ENCODE measurements around the gene PGS1.

PGS1 gene

DNA sequence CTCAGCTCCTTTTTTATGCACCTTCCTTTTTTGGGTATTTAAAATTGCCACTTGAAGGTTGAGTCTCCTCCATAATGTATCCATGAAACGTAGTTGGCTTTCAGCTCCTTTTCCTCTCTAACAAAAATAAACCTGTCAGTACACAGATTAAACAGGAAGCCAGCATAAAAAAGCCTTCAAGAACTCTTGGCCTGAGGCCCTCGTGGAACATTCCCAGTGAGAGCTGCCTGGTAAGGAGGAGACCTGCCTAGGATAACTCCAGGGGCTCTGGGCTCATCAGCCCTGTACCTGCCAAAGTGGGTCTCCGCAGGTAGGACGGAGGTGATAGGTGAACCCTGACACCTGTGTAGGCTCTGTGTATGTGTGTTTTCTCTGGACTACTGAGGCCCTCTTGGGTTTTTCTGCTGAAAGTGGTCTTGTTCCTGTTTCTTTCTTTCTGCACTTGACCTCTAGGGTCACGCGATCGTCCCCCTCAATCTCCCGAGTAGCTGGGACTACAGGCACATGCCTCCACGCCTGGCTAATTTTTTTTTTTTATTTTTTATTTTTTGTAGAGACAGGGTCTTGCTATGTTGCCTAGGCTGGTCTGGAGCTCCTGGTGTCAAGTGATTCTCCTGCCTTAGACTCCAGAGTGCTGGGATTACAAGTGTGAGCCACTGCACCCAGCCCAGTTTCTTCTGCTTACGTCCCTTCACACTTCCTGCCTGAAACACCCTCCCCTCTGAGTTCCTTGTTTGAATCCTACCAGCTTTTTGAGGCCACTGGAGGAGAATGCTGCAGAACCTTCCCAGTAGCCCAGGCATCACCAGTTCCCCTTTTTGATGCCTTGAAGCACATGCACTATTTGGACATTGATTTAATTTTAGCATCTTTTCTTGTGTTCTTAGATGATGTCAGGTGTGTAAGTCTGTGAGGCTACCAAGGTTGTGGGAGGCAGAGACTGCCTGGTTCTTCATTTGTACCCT is 9.8 kb downstream of the PGS1 start:
- no peak for DNase-seq

DNA sequence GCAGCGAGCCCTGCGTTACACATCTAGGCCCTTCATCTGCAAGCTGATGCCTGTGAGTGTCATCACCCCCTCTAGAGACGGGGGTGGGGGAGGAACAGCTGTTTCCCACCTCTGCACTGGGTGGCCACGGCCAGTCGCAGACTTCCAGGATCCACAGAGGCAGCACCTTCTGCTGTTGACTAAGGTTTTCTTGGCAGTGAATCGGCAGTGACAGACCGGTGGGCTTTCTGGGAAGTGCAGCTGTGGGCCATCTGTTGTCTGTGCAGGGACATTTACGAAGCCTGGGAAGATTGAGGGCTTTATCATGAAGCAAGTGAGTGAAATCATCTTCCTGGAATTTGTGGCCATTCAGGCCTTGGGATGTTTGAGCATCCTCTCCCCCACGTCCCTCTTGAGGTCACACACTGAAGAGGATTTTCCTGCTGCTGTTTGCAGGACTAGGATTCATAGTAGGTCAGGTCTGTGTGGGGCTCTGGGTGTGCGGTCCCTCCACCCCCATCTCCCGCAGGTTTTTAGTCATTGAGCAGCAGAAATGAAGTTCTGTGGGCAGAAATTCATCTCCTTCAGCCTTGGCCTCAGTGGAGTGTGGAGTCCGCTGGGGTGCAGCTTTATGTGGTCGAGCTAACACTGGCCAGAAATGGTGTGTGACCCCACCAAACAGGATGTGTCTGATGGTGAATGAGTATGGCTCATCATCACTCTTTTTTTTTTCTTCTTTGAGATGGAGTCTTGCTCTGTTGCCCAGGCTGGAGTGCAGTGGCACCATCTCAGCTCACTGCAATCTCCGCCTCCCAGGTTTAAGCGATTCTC is 12.0 kb downstream of the PGS1 start:
- peak; percentile 99 for DNase-seq

DNA sequence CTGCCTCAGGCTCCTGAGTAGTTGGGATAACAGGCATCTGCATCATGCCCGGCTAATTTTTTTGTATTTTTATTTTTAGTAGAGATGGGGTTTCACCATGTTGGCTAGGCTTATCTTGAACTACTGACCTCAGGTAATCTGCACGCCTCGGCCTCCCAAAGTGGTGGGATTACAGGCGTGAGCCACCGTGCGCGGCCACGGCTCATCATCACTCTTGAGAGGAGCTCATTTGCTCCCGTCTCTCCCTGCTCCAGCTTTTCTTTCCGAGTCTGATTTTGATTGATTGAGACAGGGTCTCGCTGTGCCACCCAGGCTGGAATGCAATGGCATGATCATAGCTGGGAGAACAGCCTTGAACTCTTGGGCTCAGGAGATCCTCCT is 12.6 kb downstream of the PGS1 start:
- no peak for DNase-seq

DNA sequence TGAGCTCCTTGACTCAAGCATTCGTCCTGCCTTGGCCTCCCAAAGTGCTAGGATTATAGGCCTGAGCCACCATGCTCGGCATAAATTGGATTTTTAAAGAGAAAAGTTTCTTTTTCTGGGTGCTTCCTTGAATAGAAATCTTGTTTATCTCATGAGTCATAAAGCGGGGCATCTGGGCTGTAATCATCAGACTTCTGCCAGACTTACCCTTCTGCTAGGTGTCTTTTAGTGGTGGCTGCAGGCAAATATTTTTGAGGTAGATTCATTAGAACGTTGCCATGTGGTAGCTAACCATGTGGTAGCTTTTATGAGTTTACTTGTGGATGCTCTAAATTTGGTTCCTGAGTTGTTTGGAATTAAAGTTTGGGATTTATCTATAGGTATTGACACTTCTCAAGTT is 13.4 kb downstream of the PGS1 start:
- DNase-seq = peak; percentile 88

DNA sequence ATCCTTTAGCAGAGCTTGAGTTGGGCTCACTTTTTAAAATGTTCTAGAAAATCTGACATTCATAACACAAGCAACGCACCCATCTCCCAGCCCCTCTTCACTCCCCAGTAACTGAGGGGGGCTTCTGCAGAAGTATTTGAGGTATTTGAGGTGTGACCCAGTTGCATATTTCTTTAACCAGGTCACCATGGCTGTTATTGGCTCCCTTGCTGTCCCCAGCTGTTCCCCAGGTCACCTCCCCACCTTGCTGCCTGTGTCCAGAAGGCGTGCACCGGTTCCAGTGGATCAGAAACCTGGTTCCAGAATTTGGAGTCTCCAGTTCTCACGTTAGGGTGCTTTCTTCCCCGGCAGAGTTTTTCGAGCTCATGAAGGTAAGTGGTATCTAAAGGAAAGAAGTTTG is 13.8 kb downstream of the PGS1 start:
- no peak for DNase-seq

DNA sequence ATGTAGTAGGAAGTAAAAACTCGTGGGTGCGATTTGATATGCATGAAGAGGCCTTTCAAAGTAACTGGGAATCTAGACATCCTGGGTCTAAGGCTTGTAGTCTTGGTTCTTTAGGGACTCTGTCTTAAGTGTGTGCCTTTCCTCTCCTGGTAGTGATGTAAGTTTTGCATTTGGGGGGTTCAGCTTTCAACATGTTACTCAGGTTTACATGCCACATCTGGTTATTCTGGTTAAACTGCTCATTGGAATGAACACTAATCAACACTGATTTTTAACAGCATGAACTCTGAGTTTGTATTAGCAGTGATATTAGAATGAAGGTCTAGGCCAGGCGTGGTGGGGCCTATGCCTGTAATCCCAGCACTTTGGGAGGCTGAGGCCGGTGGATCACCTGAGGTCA is 15.1 kb downstream of the PGS1 start:
- DNase-seq = no peak

DNA sequence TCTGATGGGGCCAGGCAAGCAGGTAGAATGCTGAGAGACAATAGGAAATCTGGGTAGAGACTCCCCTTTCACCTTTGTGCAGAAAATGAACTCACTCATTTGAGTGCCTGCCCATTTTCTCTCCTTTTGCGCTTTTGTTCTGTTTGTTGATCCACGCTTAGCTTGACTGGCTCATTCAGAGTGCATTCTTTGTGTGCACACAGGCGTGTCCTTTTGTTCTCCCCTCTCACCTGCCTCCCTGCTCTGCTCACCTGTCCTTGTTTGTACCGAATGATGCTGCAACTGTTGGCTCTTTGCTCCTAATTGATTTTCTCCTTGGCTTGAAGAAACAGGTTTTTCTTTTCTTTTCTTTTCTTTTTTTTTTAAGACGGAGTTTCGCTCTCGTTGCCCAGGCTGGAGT is 15.8 kb downstream of the PGS1 start:
- DNase-seq = no peak

DNA sequence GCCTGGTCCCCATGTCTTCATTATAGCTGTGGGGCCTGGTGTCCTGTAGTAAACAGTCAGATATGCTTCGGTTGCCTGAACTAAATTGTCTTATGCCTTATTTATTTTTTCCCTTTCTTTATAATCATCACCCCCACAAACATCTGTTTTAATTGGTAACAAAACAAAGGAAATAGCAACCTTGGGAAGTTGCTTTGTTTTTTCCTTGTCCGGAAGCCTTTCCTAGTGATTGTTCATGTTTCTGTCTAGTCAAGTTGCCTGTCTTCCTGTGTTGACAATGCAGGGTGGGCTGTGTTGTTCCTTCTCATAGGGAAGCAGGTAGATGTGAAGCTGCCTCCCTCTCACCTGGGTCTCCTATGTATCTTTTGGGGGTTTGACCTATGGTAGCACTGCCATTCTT is 16.7 kb downstream of the PGS1 start:
- no peak for DNase-seq

DNA sequence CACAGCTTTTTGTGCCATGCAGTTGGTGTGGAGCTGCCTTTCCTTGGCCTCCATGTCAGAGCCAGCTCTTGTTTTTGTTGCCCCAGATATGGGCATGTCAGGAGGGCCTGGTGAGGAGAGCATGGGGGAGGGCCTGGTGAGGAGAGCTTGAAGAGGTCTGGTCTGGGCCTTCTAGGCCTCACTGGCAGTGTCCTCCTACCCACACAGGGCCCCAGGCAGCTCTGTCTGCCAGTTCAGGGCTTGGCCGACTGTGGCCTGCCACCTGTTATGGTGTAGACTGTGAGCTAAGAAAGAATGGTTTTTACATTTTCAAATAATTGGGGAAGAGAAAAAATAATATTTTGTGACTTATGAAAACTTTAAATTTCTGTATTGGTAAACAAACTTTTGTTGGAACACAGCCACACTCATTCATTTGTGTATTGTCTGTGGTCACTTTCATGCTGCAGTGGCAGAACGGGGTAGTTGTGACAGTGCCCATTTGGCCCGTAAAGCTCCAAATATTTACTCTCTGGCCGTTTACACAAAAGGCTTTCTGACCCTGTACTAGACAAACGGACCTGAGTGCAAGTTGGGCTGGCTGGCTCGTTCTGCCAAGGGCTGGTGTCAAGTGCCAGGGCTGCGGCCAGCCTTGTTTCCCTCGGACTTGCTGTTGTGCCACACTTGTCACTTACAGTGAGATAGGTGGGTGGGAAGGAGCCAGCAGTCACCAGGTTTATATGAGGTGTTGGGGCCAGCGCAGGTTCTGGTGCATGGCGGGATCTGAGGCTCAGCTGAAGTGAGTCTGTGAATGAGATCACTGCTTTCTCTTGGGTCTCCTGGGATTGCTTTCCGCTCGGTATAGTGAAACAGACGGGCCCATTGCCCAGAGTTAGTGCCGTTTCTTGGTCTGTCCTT is 18.2 kb downstream of the PGS1 start:
- DNase-seq = no peak

DNA sequence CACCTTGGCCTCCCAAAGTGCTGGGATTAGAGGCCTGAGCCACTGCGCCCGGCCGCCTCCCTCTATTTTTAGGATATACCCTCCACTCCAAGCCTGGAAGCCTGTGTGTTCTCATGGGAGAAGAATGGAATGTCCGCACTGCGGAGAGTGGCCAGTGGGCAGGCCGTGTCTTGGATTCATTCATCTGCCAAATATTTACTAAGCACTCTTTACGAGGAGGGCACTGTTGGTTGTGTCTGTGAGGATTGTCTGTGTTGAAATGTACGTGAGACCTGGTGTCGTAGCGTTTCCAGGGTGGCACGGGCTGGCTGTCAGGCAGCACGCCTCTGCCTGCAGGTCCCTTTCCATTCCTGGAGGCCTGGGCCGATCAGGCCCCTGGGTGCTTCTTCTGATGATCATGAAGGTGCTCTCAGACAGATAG is 19.2 kb downstream of the PGS1 start:
- peak; percentile 88 for DNase-seq

DNA sequence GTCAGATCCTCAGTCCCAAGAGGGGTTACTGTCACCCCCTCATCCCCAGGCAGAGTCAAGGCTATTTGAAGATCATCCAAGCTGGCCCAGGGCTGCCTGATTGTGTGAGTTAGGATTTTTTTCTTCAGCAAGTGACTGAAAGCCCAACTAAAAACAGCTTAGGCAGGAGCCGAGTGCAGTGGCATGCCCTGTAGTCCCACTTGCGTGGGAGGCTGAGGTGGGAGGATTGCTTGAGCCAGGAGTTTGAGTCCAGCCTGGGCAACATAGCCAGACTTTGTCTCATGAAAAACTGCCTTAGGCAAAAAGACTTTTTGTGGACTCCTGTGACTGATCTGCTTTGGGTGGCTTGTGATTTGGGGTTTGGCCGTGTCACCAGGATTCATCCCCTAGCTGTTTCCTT is 19.9 kb downstream of the PGS1 start:
- no peak for DNase-seq

DNA sequence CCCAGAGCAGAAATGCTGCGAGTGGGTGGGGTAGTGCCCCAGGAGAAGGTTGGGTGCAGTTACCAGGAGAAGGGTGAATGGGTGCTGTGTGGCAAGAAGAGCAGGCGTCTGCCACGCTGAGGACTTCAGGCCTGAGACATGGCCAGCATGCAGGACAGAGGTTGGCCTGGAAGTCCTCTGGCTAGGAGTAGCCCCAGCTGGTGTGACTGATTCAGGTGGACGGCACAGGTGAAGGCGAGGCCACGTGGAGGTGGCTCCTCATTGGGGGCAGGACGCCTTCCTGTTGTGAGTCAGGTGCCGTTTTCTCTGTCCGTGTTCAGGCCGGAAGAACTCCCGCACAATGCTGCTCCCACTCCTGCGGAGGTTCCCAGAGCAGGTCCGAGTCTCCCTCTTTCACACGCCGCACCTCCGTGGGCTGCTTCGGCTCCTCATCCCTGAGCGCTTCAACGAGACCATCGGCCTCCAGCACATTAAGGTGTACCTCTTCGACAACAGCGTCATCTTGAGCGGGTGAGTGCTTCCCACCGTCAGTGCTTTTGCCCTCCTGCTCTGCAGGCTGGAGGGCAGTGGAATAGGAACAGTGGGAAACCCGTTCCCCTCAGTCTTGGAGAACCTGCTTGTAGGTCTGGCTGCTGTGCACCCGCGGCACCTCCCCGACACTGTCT is 20.7 kb downstream of the PGS1 start:
- no peak for DNase-seq

DNA sequence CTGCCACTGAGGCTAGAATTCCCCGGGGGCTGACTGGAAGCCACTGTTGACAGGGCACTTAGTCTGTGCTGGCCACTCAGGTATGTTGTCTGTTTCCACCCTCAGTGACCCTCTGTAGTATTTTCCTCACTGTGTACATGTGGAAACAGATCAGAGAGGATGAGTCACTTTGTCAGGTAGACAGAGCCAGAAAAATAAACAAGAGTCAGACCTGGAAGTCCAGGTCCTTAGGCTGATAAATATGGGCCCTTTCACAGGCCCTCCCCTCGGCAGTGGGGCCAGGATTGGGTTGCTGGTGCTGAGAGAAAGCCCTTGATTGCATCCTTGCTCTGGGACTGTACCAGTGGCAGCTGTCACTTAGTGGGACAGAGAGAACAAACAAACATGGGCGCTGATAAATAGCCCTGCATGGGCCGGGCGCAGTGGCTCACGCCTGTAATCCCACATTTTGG is 21.3 kb downstream of the PGS1 start:
- DNase-seq = no peak

DNA sequence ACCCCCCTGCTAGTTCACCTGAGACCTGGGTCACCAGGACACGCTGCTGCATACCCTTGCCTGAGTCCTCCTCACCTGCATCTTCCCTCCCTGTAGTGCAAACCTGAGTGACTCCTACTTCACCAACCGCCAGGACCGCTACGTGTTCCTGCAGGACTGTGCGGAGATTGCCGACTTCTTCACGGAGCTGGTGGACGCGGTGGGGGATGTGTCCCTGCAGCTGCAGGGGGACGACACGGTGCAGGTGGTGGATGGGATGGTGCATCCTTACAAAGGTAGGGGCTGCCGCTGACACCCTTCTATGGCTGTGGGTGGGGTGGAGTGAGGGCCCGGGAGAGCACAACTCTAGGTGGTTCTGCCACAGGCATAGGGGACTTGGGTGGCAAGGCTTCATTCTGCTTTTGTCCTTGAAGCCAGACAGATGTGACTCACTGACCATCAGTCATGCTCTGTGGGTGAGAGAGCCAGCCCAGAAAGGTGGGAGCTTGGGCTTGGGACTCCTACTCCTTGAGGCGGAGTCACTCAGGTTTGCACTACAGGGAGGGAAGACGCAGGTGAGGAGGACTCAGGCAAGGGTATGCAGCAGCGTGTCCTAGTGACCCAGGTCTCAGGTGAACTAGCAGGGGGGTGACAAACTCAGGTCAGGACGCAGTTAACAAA is 22.3 kb downstream of the PGS1 start:
- no peak for DNase-seq

DNA sequence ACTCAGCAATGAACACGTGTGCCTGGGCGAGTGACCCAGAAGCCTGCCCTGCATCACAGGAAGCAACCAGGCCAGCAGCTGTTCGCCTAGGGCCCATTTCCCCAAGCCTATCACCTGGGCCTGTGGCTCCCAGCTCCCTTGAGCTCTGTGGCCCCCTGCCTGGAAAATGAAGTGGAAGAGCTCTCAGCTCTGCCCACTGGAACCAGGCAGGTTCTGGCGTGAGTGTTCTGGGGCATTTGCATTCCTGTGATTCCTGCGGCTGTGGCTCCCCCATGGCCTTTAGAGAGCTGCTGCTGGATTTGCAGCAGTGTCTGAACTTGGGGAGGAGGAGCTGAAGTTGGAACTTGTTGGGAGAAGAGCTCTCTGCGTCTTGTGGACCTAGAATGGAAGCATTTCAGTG is 22.8 kb downstream of the PGS1 start:
- peak; percentile 80 for DNase-seq

DNA sequence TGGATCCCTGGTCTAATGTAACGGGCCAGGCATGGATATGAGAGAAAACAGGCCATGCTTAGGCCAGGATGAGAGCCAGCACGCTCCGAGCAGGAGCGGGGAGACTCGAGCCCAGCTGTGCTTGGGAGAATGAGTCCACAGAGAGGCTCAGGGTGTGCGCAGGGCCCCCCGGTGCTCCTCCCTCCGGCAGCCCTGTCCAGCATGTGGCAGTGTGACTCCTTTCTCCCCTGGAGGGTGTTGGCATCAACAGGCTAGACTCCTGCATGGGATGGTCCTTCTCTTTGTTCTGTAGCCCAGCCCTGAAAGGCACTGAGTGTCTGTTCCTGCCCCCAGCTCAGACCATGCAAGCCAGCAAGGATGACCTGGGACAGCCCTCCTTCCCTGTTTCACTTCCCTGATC is 23.4 kb downstream of the PGS1 start:
- no peak for DNase-seq

DNA sequence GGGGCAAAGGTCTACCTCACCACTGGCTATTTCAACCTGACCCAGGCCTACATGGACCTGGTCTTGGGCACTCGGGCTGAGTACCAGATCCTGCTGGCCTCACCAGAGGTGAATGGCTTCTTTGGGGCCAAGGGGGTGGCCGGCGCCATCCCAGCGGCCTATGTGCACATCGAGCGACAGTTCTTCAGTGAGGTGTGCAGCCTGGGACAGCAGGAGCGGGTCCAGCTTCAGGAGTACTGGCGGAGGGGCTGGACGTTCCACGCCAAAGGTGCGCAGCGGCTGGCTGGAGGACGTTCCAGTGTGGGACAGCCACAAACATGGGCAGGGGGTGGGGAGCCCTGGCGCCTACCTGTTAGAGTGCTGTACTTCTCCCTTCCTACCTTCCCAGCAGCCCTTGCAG is 25.4 kb downstream of the PGS1 start:
- no peak for DNase-seq

DNA sequence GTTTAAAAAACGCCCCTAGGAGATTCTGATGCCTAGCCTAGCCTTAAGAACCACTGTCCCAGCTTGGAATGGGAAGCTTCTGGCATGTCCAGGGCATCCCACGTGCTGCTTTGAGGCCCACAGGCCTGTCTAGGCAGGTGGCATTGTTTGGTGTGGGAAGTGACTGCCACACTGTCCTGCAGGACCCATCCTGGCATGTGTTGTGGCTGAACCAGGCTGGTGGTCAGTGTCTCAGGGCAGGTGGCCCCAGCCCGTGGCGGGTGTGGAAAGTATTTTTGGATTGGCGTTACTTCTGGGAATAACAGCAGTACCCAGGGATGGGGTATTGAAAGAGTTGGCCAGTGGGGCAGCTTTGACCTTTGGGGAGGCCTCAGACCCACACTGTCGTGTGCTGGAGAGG is 27.9 kb downstream of the PGS1 start:
- no peak for DNase-seq

DNA sequence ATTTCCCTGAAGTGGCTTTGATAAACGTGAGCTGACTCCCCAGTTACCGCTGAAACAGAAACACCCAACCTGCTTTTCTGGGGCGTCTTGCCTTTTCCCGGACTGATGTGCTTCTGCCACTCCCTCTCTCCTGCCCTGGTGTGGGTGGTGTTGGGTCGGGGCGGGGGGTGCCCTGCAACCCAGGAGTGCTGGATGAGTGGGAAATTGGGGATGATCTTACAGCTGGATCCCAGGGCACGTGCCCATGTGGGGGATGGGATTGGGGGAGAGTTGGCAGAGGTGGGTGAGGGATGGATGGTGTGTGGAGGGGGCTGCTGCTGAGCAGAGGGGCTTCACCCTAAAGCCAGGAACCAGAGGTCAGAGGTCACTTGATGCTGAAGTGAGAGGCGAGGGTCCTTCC is 28.5 kb downstream of the PGS1 start:
- DNase-seq = no peak

DNA sequence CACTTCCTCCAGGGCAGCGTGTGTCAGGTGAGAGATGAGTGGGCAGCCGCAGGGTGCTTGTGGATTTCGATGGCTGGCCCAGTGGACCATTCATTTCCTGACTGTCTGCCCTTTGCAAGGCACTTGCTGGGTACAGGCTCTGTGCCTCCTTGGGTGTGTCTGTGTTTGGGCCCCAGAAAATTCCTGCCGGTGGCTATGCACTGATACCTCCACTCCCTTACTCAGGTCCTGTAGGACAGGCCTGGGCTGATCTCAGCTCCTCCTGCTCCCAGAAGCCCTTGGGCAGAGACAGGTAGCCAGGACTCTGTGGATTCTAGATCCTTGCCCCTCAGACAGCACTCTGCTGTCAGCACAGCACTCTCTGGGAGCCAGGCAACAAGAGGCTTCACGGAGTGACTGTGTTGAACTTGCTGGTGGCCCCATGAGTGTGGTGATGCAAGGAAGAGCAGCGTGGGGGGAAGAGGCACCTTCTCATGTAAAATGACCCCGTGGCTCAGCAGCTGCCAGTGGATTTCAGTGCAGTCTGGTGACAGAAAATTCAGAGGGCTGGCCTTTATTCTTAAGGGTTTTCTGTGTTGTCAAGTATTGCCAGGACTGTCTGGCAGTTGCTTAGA is 29.0 kb downstream of the PGS1 start:
- DNase-seq = no peak

DNA sequence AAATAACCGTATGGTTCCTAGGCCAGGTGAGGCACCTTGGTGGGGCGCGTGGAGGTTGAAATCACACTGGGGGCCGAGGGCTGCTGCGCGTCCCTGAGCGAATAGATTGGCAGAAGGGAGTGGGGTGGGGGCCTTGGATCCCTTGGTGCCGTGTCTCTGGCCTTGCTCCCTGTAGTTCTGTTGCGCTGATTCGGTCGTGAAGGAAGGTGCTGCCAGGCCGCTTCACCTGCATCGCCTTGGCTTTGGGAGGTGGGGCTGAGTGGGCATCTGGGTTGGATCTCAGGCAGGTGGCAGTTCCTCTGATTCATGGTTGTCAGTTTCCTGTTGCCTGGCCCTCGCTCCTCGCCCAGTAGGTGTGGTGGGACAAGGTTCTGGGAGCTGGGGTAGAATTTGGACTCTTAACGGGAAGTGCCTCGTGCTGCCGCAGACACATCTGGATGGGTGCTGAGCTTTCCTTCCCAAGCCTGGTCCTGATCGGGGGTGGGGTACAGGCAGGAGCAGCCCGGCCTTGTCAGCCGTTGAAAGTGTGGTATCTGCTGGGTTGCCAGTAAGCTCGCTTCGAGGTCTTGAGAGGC is 30.1 kb downstream of the PGS1 start:
- DNase-seq = no peak

Data from EL (cell line).